Measurements from ENCODE around the gene FOXN3.
"Not testable (repeated sequence)": the region's sequence is repeated elsewhere in the genome, so short reads cannot be mapped to it uniquely, and the experiment has no call there.

FOXN3 gene

DNA sequence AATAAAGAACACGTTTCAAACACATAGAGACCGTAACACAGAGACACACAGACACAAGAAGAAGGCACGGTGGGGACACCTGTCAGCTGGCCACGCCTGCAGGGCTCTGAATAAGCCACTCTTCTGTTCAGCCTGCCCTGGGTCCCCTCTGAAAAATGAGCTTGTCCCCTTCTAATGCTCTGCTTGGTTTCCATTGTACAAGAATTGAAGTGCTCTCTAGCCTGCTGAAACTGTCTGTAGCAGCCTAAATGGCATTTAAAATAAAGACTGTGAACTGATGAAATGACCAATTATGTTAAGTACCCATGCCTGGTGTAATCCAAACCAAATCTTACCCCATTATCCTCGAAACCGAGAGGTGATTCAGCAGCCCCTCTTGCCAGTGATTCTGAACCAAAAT is 139.8 kb downstream of the FOXN3 start:
- DNase-seq (ENCODE audit: low read depth in 2 of 2) = no peak

DNA sequence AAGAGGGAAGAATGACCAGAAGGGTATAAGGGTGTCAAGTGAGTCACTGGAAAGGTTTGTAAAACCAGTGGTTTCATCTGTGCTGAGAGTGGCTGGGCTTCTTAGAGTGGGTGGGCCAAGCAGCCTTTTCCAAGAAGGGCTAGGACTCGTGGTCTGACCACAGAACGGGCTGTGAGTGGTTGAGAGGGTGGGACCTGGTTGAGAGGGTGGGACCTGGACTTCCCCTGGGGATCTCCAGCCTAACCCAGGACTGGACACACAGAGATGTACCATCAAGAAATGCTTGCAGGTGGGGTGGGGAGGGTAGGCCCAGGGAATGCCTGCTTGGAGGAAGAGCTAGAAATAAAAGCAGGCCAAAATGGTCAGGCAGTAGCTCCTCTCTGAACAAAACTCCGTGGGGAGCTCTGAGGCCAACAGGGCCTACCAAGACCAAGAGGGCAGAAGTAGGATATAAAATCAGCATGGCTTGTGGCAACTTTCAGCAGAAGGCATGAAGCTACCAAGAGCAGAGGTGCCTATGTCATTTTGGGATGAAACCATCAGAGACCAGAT is 140.5 kb downstream of the FOXN3 start:
- peak; percentile 26 to 65 for DNase-seq (ENCODE audit: low read depth in 2 of 2)

DNA sequence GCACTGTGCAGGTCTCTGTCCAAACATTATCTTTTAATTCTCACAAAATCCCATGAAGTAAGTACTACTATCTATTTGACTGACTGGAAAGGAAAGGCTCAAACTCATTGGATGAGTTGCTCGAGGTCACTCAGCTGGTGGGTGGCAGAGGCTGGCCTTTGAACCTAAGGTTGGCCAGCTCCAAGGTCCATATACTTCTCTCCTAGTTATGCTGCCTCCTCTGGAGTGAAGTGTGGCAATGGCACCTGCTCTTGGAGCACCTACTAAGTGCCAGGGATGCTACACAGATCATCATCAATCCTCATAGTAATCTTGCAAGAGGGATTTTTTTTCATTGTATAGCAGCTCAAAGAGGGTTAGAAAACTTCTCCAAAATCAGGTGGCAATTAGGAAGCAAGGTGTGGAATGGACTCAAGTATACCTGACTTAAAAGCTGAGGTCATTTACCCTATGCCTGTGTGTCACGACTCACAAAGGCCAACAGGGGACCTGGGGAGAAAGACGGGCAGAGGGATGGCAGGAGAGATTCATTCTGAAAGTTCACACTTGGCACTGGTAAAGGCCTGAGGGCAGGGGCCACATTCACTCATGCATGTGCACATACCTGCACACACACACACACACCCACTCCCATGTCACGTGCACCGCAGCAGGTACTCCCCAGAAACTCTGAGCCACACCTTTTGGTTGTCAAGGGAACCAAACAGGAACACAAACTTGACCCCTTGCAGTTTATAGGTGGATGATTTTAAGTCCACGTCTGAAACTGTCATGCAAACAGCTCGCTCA is 146.4 kb downstream of the FOXN3 start:
- DNase-seq (ENCODE audit: low read depth in 2 of 2) = no peak

DNA sequence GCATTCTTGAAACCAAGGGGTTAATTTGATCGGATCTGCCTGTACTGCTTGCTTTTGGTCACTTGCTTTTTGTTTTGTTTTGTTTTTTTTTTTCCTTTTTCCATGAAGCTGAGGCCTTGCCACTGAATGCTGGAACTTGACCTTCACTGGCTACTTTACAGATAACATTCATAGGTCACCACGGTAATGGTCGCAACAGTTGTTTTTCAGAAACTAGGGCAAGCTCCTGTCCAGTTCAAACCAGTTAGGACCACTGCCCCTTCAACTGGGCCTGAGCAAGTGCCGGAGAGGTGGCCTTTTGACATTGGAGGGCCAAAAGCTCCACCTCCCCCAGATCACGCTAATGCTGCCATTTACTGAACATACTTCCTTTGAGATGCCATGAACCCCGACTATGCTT is 147.6 kb downstream of the FOXN3 start:
- DNase-seq (ENCODE audit: low read depth in 2 of 2) = no peak

DNA sequence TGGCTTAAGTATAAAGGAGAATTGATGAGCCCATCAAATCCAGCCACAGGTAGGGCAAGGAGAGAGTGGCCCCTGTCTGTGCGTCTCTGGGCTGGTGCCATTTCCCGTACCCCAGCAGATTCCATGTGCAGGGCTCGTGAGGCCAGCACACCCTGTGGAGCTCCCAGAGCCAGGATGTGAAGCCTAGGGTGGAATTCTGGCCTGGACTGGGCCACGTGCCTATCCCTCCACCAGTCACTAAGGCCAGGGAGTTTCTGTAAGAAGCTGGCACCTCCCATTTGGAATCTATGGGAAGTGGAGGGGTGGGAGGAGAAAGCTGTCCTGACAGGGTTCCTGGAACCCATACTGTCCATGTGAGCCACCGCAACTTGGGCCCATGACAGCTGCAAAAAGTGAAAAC is 148.5 kb downstream of the FOXN3 start:
- DNase-seq (ENCODE audit: low read depth in 2 of 2) = no peak

DNA sequence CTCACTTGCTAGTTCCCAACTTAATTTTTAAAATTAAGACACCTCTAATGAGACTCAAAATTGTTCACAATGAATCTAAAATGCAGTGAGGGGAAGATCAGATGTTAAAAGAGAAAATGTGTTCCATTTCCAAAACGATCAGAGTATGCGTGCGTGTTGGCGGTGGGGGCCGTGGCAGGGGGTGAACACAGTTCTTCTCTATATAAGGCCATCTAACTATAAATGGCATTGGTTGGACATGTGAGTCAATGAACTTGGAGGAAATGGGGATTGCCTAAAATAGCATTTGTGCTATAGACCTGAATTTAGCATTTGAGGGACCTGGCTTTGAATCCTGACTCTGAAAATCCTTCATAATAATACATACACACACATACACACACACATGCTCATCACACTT is 149.4 kb downstream of the FOXN3 start:
- no peak for DNase-seq (ENCODE audit: low read depth in 2 of 2)

DNA sequence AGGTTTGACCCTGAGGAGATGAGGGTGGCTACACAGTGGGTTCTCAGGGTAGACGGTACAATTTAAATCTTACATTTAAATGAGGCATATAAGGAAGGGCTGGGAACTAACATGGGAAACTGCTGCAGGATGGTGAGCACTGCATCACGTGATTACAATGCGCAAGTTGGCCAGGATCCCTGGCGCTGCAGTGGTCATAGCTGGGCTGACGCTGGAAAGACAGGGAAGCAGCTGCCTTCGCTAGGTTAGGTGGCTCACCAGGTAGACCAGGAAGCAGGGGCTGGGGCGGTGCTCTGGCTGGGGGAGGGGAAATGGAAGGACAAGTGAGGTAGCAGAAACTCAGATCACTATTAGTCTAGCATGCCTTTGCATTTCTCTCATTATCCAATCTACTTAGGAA is 149.9 kb downstream of the FOXN3 start:
- no peak for DNase-seq (ENCODE audit: low read depth in 2 of 2)

DNA sequence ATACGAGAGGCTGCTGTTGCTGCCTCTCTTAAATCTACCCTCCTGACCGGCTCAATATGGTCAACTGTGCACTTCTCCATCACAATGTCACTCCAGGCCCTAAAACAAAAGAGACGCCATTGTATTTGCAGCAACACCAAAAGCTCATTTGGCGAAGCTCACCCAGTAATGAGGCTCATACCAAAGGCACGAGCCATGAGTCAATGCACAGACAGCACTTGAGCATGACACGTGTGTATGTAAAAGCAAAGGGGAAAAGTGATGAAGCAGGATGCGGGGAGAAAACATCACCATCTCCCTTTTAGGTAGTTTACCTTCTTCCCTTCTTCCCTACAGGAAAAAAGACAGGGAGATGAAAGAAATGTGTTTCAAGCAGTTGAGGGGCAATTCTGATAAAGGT is 150.3 kb downstream of the FOXN3 start:
- no peak for DNase-seq (ENCODE audit: low read depth in 2 of 2)

DNA sequence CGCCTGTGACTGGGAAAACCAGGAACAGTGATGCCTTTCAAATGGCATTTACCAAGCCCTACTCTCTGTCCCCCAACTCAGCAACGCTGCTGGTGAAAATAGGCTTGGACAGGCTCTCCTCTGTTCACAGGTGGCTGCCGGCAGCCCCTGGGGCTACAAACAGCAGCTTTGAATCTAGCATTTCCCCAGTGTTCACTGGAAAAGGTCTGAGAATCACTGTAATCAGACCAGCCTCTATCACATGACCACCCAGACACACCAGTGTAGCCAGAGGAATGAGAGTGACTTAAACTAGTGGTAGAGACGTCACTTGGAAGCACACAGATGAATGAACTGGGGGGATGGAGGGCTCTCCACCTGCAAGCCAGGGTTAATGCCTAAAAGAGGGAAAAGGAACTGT is 151.8 kb downstream of the FOXN3 start:
- no peak for DNase-seq (ENCODE audit: low read depth in 2 of 2)

DNA sequence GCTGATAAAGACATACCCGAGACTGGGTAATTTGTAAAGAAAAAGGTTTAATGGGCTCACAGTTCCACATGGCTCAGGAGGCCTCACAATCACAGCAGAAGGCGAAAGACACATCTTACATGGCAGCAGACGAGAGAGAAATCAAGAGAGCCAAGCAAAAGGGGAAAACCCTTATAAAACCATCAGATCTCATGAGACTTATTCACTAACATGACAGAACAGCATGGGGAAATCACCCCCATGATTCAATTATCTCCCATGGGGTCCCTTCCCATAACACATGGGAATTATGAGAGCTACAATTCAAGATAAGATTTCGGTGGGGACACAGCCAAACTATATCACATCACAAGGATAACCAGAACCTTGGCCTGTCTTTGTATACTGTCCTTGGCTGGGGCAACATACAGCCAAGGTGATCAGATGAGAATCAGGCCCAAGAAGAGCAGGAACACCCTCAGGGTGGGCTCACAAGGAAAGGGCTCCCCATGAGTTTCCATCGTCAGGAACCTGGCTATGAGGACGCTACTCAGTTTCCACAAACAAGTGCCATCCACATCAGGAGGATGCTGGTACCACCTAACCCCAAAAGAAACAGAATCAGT is 152.7 kb downstream of the FOXN3 start:
- DNase-seq (ENCODE audit: low read depth in 2 of 2) = no peak

DNA sequence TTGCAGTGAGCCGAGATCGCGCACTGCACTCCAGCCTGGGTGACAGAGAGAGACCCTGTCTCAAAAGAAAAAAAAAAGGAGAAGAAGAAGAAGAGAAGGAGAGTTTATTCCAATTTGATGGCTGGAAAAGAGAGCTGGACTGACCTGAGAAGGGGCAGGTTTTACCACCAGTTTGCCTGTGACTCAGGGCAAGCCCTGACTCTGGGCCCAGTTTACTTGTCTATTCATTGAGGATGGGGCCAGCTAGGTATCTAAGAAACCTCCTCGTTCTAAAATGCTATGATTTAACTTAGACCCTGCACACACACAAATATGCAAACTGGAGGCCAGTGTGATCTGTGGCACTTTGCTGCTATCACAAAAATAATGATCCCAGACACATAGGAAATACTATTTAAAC is 155.0 kb downstream of the FOXN3 start:
- DNase-seq (ENCODE audit: low read depth in 2 of 2) = no peak

DNA sequence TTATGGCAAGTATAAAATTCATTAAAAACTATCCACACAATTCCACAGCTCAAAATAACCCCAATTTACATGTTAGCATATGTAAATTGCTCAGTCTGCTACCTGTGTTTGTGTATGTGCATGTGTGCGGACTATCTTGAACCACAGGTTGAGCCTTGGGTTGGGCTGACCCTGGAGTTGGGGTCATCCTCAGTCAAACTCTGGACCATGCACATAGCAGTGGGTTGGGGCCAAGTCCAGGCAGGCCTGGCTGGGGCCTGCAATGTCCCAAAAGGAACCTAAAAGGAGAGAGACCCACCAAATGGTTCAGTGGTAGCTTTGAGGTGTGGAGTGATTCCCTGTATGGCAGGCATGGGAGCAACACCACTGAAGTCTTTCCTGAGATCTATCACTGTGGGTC is 156.1 kb downstream of the FOXN3 start:
- no peak for DNase-seq (ENCODE audit: low read depth in 2 of 2)

DNA sequence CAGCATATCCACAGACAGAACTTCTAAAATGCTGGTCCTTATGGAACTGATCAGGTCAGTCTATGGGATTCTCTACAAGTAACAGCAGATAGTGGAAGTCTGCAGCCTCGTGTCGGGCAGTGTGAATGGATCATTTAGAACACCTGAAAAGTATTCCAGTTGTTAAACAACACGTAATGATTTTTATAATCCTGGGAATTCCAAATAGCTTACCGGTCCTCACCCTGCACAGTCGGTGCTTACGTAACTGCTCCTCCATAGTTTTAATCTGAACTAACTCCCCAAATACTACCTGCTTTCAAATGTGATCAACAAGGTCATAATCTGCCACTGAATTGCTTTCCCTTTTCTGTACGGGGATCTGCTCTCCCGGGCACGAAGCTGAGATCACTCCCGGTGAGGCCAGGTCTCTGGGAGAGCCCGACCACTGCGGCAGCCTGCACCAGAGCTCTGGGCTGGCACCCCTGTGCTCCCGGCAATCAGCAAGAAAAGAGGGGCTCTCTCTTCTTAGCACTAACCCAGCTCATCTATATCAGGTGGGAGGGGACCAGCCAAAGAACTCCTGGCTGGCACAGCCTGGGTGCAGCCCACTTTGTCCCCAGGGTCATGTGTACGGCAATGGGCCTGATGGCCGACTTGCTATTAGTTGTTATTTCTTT is 157.0 kb downstream of the FOXN3 start:
- no peak for DNase-seq (ENCODE audit: low read depth in 2 of 2)

DNA sequence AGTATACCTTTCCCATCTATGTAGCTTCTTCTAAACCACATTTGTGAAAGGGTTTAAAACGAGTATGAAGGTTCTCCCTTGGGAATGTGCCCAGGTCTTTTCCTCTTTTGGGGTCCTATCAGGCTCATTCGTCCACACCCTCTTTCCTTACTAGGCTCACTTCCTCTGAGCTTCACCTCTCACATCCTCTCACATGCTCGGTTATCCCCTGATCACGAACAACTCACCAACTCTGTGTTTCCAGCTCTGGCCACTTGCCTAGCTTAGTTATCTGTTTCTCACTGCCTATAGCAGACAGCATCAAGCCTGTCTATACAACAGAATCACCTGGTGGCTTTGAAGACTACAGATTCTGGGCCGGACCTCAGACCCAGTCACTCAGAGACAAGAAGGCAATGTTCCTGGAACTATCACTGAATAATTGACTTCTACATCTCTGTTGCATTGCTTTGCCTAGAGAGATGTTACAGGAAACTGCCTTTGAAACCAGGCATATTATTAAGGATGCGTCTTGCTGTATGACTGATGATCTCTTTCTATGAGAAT is 158.2 kb downstream of the FOXN3 start:
- no peak for DNase-seq (ENCODE audit: low read depth in 2 of 2)

DNA sequence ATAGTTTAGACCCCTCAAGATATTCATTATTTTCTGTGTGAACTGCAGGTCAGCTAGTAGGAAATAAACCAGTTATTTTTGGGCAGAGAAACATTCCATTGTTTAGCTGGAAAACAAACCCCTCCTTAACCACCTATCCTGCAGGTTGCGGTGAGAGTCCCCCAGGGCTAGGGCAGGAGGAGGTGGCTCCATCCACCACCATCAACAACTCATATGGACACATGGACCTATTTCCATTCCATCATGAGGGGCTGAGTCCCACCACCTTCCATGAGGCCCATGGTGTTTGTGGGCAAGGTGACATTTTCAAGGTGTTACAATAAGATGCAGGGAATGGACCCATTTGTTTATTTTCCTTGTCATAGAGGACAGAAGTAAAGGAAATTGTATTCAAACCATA is 160.1 kb downstream of the FOXN3 start:
- no peak for DNase-seq (ENCODE audit: low read depth in 2 of 2)

DNA sequence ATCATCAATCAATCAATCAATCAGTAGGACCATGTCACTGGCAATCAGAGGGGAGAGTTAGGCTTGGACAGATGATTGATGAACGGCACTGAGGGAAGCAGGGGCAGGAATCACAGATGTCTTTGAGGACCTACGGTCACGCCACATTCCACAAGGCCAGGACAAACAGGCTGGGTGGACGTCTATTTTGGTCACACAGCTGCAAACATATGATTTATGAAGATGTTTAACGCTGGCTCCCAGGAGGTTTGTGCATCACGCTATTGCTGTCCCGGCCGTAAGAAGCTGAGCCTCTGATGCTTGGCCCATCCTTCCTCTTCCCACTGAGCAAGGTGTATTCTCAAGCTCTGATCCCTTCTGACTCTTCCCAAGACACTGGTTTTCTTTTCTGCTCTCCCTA is 160.8 kb downstream of the FOXN3 start:
- DNase-seq (ENCODE audit: low read depth in 2 of 2) = no peak

DNA sequence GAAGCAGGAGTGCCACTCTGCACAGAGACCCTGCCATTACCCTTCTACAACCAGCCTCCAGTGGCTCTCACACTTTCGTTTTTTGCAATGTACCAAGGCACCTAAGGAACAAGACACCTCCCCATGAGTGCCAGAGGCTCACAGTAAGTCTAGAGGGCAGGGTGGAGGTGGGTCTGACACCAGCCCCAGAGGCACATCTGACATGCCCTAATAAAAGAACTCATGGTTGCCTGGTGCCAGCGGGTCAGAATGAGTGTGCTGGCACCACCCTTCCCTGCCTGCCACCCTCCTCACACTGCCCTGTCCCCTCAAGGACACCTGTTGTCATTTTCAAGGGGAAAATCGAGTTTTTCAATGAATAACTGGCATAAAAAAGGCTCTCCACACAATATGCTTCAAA is 161.2 kb downstream of the FOXN3 start:
- no peak for DNase-seq (ENCODE audit: low read depth in 2 of 2)

DNA sequence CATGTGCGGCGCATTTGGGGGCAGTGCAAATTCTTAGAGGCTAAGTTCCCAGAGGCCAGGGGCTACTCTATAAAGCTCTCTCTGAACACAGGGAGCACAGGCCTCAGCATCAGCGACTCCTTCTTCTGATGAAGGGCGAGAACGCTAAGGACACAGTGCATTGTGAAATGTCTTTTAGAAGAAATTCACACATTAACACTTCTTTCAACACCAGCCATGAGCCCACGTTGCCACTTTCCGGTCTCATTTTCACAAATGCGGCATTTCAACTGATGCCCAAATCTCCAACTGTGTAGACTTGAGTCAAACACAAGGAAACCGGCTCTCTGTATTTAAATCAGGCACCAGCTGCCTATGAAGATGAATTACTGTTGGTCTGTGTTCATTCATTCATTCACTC is 162.0 kb downstream of the FOXN3 start:
- DNase-seq (ENCODE audit: low read depth in 2 of 2) = no peak

DNA sequence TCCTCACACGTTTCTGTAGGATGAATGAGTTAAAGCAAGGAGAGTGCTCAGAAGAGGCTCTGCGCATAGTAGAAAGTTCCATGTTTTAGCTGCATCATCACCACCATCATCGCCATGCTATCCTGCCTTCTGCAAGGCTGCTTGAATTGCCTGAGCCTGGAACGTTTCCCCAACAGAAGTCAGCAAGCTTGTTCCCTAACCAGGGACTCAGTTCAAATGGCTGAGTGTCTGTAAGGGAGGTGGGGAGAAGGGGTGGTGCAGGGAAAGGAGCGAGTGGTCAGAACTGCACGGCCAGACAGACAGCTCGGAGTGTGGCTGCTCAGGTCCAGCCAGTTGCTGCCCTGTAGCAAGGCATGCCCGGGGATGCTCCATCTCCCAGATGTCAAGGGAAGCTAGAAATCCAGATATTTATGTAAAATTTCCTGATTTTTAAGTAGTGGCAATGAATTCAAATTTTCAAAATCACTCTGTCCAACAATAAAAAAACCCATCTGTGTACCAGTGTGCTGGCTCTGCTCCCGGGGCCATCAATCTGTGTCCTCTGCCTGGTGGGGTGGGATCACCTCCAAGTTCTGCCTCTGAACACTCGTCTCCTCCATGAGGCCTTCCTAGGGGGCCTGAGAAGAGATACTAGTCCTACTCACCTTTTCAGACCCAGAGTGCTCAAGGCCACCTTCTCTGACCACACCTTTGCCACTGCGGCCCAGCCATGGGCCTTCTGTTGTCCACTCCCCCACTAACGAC is 162.7 kb downstream of the FOXN3 start:
- DNase-seq (ENCODE audit: low read depth in 2 of 2) = no peak

DNA sequence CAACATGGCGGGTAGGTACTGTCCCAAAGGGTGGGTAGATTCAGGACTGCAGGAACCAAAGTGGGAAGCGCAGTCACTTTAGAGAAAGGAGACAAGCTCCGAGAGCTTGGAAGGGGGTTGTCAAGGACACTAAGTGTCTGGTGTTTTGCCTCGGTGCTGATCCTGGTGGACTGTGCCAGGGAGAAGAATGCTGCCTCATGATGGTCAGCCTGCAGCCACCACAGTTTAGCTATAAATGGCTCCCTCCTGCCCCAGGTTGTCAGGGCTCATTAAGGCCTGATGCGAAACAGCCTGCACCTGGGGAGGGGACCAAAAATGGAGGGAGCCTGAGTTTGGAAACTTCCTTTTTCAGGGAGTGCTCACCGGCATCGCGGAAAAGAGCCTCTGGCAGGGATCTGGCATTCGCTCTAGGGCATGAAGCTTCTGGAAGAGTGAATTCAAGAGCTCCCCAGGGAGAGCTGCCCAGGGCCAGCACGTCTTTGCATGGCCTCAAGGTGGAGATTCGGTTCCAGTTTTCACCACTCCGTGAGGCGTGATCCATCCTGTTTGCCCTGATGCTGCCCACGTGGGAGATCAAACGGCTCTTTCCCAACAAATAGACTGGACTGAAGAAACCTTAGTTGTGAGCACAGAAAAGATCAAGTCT is 164.0 kb downstream of the FOXN3 start:
- DNase-seq (ENCODE audit: low read depth in 2 of 2) = no peak

DNA sequence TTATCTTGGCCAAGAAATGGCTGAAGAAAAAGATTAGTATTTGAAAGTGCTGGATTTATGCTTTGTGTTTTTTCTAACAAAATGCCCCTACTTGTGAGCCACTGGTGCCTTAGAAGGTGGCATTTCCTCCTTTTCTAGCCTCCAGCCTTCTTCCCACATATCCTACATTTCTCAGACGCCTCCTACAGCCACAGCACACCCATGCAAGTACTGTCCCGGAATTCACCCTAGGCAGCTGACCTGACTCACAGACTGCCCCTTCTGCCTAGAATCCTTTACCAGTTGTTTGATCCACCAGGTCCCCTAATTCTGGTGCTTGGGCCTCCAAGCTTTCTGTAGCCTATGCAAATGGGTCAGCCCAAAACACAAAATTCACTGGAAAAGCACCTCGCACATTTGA is 166.0 kb downstream of the FOXN3 start:
- no peak for DNase-seq (ENCODE audit: low read depth in 2 of 2)

DNA sequence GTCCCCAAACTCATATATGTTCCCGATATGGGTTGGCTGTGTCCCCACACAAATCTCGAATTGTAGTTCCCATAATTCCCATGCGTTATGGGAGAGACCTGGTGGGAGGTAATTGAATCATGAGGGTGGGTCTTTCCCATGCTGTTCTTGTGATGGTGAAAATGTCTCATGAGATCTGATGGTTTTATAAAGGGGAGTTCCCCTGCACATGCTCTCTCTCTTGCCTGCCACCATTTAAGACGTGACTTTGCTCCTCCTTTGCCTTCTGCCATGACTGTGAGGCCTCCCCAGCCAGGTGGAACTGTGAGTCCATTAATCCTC is 166.4 kb downstream of the FOXN3 start:
- DNase-seq (ENCODE audit: low read depth in 2 of 2) = not testable (repeated sequence)
